ENCODE measurements around the gene CFTR. TPM values are rescaled to one million over a fixed set of nuclear protein-coding genes. Genes with fewer than 3 reads are reported as not detected.

Gene CFTR
- total RNA-seq, 1 donor from 2014 or later, result 0.06 TPM

- no peak overlapping the region for H3K4me3 Mint-ChIP-seq
- H3K9ac ChIP-seq, result no peak overlapping the region
- peaks cover 5% of the 10 kb centered on the region for H3F3A ChIP-seq (ENCODE audit: low read depth)
- no peak for DNase-seq (ENCODE audit: low spot score)
- TF ChIP-seq CTCF (IDR thresholded peaks at IDR 0.05) (no peak), EZH2phosphoT487 (IDR thresholded peaks at IDR 0.05) (no peak), EZH2 (IDR thresholded peaks at IDR 0.05) (no peak)
- no peaks in the 10 kb centered on the region for H3K36me3 ChIP-seq
- H3K27me3 Mint-ChIP-seq (ENCODE audit: insufficient read depth, low read depth), result no peaks in the 10 kb centered on the region
- H2AFZ ChIP-seq (replicated peaks), result no peak overlapping the region
- no peaks in the 10 kb centered on the region for H3K27me3 ChIP-seq
- no peaks in the 10 kb centered on the region for H4K20me1 ChIP-seq (ENCODE audit: low read depth)
- H3K9me3 ChIP-seq (ENCODE audit: low read depth), result no peaks in the 10 kb centered on the region
- H3K27ac ChIP-seq, result no peak overlapping the region
- no peaks in the 10 kb centered on the region for H3K9me3 Mint-ChIP-seq
- H3K4me1 Mint-ChIP-seq, result peaks cover 20% of the 10 kb centered on the region
- H3K79me2 ChIP-seq (ENCODE audit: low read depth), result no peaks in the 10 kb centered on the region
- H3K27ac Mint-ChIP-seq, result no peak overlapping the region
- H3K4me3 ChIP-seq, result no peak overlapping the region
- H3K4me2 ChIP-seq, result no peak overlapping the region
- H3K4me1 ChIP-seq, result peaks cover 15% of the 10 kb centered on the region
- H3K36me3 Mint-ChIP-seq, result no peaks in the 10 kb centered on the region
Measured at GRCh38 chr7:117489911-117490310, 10.1 kb downstream of the CFTR start.

- H3K9me3 ChIP-seq (ENCODE audit: low read depth), result no peaks in the 10 kb centered on the region
- Mint-ChIP-seq H3K4me1 (peaks cover 10% of the 10 kb centered on the region), H3K9me3 (no peaks in the 10 kb centered on the region), H3K27me3 (ENCODE audit: insufficient read depth, low read depth) (no peaks in the 10 kb centered on the region), H3K4me3 (no peak overlapping the region), H3K27ac (no peak overlapping the region), H3K36me3 (no peaks in the 10 kb centered on the region)
- H3F3A ChIP-seq (ENCODE audit: low read depth), result no peaks in the 10 kb centered on the region
- no peak overlapping the region for H3K27ac ChIP-seq
- no peak overlapping the region for H3K4me3 ChIP-seq
- no peaks in the 10 kb centered on the region for H4K20me1 ChIP-seq (ENCODE audit: low read depth)
- H3K27me3 ChIP-seq, result no peaks in the 10 kb centered on the region
- H3K79me2 ChIP-seq (ENCODE audit: low read depth), result no peaks in the 10 kb centered on the region
- no peak overlapping the region for H2AFZ ChIP-seq (replicated peaks)
- H3K36me3 ChIP-seq, result no peaks in the 10 kb centered on the region
- no peak overlapping the region for H3K4me2 ChIP-seq
- no peak for TF ChIP-seq EZH2phosphoT487 (IDR thresholded peaks at IDR 0.05)
- no peak for DNase-seq (ENCODE audit: low spot score)
- no peaks in the 10 kb centered on the region for H3K4me1 ChIP-seq
- no peak overlapping the region for H3K9ac ChIP-seq
Measured at GRCh38 chr7:117492649-117493048, 12.8 kb downstream of the CFTR start.

- no peak overlapping the region for H3K27ac ChIP-seq
- H3K36me3 Mint-ChIP-seq, result no peaks in the 10 kb centered on the region
- no peaks in the 10 kb centered on the region for H3F3A ChIP-seq (ENCODE audit: low read depth)
- no peak overlapping the region for H2AFZ ChIP-seq (replicated peaks)
- H3K9me3 Mint-ChIP-seq, result no peaks in the 10 kb centered on the region
- no peak for TF ChIP-seq EZH2phosphoT487 (IDR thresholded peaks at IDR 0.05)
- no peak for TF ChIP-seq CTCF (IDR thresholded peaks at IDR 0.05)
- no peak for TF ChIP-seq EZH2 (IDR thresholded peaks at IDR 0.05)
- H3K4me1 ChIP-seq, result no peaks in the 10 kb centered on the region
- H3K4me3 Mint-ChIP-seq, result no peak overlapping the region
- H3K9ac ChIP-seq, result no peak overlapping the region
- H3K9me3 ChIP-seq (ENCODE audit: low read depth), result no peaks in the 10 kb centered on the region
- H3K36me3 ChIP-seq, result no peaks in the 10 kb centered on the region
- no peaks in the 10 kb centered on the region for H3K27me3 Mint-ChIP-seq (ENCODE audit: insufficient read depth, low read depth)
- no peak overlapping the region for H3K27ac Mint-ChIP-seq
- no peak overlapping the region for H3K4me3 ChIP-seq
- H3K27me3 ChIP-seq, result no peaks in the 10 kb centered on the region
- DNase-seq (ENCODE audit: low spot score), result no peak
- H4K20me1 ChIP-seq (ENCODE audit: low read depth), result no peaks in the 10 kb centered on the region
- H3K4me2 ChIP-seq, result no peak overlapping the region
- H3K4me1 Mint-ChIP-seq, result peaks cover 10% of the 10 kb centered on the region
- no peaks in the 10 kb centered on the region for H3K79me2 ChIP-seq (ENCODE audit: low read depth)
Measured at GRCh38 chr7:117493460-117493859, 13.6 kb downstream of the CFTR start.

GRCh38 chr7:117495308-117495707 lies 15.5 kb downstream of the CFTR start:
- Histone ChIP-seq H3F3A (ENCODE audit: low read depth) (no peaks in the 10 kb centered on the region), H3K79me2 (ENCODE audit: low read depth) (no peaks in the 10 kb centered on the region), H3K27me3 (no peaks in the 10 kb centered on the region), H3K9me3 (ENCODE audit: low read depth) (no peaks in the 10 kb centered on the region), H4K20me1 (ENCODE audit: low read depth) (no peaks in the 10 kb centered on the region), H2AFZ (replicated peaks) (no peak overlapping the region), H3K4me2 (no peak overlapping the region), H3K4me1 (no peaks in the 10 kb centered on the region), H3K4me3 (no peak overlapping the region), H3K27ac (no peak overlapping the region), H3K9ac (no peak overlapping the region), H3K36me3 (no peaks in the 10 kb centered on the region)
- H3K27me3 Mint-ChIP-seq (ENCODE audit: insufficient read depth, low read depth), result no peaks in the 10 kb centered on the region
- H3K27ac Mint-ChIP-seq, result no peak overlapping the region
- DNase-seq (ENCODE audit: low spot score), result no peak
- H3K4me3 Mint-ChIP-seq, result no peak overlapping the region
- TF ChIP-seq EZH2 (IDR thresholded peaks at IDR 0.05), result no peak
- no peak for TF ChIP-seq CTCF (IDR thresholded peaks at IDR 0.05)
- TF ChIP-seq EZH2phosphoT487 (IDR thresholded peaks at IDR 0.05), result no peak
- peaks cover 10% of the 10 kb centered on the region for H3K4me1 Mint-ChIP-seq
- no peaks in the 10 kb centered on the region for H3K9me3 Mint-ChIP-seq
- H3K36me3 Mint-ChIP-seq, result no peaks in the 10 kb centered on the region

All from neural progenitor cell (in vitro differentiated cells).